ENCODE measurements around the gene PEX14.

DNA sequence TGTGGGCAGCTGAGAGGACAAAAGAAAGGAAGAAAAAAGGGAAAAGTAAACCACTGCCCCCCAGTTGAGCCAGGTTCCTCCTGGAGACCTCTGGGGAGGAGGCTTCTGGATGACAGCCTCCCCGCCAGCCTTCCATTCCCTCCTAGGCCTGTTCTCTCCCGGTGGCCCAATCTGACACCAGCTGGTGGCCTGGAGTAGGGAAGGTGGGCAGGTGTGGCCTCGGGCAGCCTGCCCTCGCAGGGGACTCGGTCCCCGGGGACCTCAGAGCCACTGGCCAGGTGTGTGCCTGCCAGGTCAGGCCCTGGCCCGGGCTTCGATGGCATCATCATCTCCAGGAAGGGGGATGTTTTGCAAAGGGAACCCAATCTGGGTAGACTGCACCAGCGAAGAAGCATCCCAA lies 162.7 kb downstream of the PEX14 start:
- no peak for TF ChIP-seq CTCF (IDR thresholded peaks at IDR 0.05; ENCODE audit: low read depth, low read length)
- no peak for TF ChIP-seq POLR2A (IDR thresholded peaks at IDR 0.05; ENCODE audit: extremely low read depth, insufficient read length)
